OCI-LY3 (cell line): ENCODE results near the gene SLC23A3.

Experiments
- H2AFZ ChIP-seq: fragments of 200-600, 300-600 bp; shearing (Covaris generic); 2 replicates; pipeline ENCODE4 v1.6.0; 2014; ENCODE audit warnings: antibody characterized with exemption, low read depth, low read length
- H3K27ac ChIP-seq: fragments of 200-600, 300-600 bp; sonication (generic); 2 replicates; pipeline ENCODE4 v1.5.1; 2014; ENCODE audit warnings: mild to moderate bottlenecking, low read length, moderate library complexity, mixed read lengths
- H3K27me3 ChIP-seq: fragments of 200-600, 300-600 bp; sonication (generic); 2 replicates; pipeline ENCODE4 v1.6.1; 2014; ENCODE audit warnings: low read depth, low read length, mixed read lengths
- H3K36me3 ChIP-seq: fragments of 200-600, 300-600 bp; sonication (generic); replicated peaks from 2 replicates; pipeline ENCODE3; 2014; ENCODE audit warnings: low read depth, low read length, mixed read lengths
- H3K4me1 ChIP-seq: fragments of 300-600, 200-600 bp; sonication (generic); 2 replicates; pipeline ENCODE4 v1.6.1; 2014; ENCODE audit warnings: low read length, mixed read lengths
- H3K4me2 ChIP-seq: fragments of 200-600, 300-600 bp; sonication (generic); 2 replicates; pipeline ENCODE4 v1.6.1; 2014; ENCODE audit warnings: low read length, mixed read lengths
- H3K4me3 ChIP-seq: fragments of 300-600, 200-600 bp; sonication (generic); 2 replicates; pipeline ENCODE4 v1.5.1; 2014; ENCODE audit warnings: antibody characterized with exemption, mild to moderate bottlenecking, low read length, moderate library complexity
- H3K79me2 ChIP-seq: fragments of 300-600, 200-600 bp; shearing (Covaris generic); 2 replicates; pipeline ENCODE4 v1.6.1; 2014; ENCODE audit warnings: mild to moderate bottlenecking, low read length, mixed read lengths
- H3K9ac ChIP-seq: fragments of 300-600, 200-600 bp; shearing (Covaris generic); 2 replicates; pipeline ENCODE4 v1.6.0; 2014; ENCODE audit warnings: mild to moderate bottlenecking, low read length, moderate library complexity
- H3K9me3 ChIP-seq: fragments of 200-600, 300-600 bp; shearing (Covaris generic); 2 replicates; pipeline ENCODE4 v1.6.1; 2014; ENCODE audit warnings: low read length, mixed read lengths; ENCODE audit not compliant: insufficient read depth
- H4K20me1 ChIP-seq: fragments of 200-600, 300-600 bp; sonication (generic); 2 replicates; pipeline ENCODE4 v1.6.1; 2016; ENCODE audit warnings: low read length, mixed read lengths; ENCODE audit not compliant: insufficient read depth
- EZH2phosphoT487 ChIP-seq: fragments of 200-600 bp; shearing (Covaris generic); IDR thresholded peaks from 2 replicates; pipeline ENCODE4 v1.6.1; 2018; ENCODE audit warnings: antibody characterized with exemption, mixed run types, low read depth
- TF ChIP-seq, protein P1 (sequence below): fragments of 200-600, 300-600 bp; sonication (generic); IDR thresholded peaks from 2 replicates; pipeline ENCODE4 v1.5.1; 2014; ENCODE audit warnings: antibody characterized with exemption, low read length, low read depth

The SLC23A3 gene

DNA sequence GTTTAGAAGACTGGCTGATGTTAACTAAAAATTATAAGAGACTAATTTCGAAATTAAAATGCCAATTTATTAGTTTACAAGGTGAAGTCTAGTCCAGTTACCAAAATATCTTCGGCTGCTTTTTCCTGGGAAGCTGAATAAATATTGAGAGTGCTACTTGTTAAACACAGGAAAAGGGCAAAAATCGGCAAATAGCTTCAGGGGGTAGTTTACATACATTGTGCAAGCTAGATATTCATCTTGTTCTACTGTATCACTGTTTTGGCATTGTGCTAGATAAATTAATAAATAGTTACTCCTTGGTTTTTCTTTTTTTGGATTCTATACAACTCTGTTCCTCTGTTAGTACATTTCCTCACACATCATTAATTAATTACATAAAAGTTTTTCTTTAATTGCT, 38.5 kb downstream of the SLC23A3 start:
- H3K9me3 ChIP-seq, result no peaks in the 10 kb centered on the region
- no peaks in the 10 kb centered on the region for H3K4me1 ChIP-seq
- H3K27ac ChIP-seq, result no peak overlapping the region
- no peak overlapping the region for H3K4me3 ChIP-seq
- TF ChIP-seq EZH2phosphoT487, result no peak
- TF ChIP-seq, protein P1, sequence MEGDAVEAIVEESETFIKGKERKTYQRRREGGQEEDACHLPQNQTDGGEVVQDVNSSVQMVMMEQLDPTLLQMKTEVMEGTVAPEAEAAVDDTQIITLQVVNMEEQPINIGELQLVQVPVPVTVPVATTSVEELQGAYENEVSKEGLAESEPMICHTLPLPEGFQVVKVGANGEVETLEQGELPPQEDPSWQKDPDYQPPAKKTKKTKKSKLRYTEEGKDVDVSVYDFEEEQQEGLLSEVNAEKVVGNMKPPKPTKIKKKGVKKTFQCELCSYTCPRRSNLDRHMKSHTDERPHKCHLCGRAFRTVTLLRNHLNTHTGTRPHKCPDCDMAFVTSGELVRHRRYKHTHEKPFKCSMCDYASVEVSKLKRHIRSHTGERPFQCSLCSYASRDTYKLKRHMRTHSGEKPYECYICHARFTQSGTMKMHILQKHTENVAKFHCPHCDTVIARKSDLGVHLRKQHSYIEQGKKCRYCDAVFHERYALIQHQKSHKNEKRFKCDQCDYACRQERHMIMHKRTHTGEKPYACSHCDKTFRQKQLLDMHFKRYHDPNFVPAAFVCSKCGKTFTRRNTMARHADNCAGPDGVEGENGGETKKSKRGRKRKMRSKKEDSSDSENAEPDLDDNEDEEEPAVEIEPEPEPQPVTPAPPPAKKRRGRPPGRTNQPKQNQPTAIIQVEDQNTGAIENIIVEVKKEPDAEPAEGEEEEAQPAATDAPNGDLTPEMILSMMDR, result no peak
- H3K79me2 ChIP-seq, result no peaks in the 10 kb centered on the region
- H3K27me3 ChIP-seq, result no peaks in the 10 kb centered on the region
- H3K9ac ChIP-seq, result no peak overlapping the region
- no peak overlapping the region for H3K4me2 ChIP-seq
- no peaks in the 10 kb centered on the region for H3K36me3 ChIP-seq
- no peak overlapping the region for H2AFZ ChIP-seq
- H4K20me1 ChIP-seq, result no peaks in the 10 kb centered on the region

DNA sequence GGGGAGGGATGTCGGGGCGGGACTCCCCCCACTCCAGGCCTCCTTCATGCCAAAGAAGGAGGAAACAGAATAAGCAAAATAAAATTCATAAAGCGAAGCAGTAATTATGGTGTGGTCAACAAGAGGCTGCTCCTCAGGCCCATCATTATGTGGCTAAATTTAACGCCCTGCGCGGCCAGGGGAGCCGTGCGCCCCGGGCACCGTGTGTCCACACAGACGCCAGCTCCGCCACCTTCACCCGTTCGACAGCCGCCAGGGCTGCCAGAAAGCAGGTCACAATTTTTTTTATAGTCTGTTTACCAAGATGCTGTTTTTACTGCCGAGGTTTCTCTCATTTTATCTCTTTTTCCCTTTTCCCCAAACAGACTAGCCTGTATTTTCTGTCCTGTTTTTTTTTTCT, 40.2 kb downstream of the SLC23A3 start:
- H3K9ac ChIP-seq, result no peak overlapping the region
- no peaks in the 10 kb centered on the region for H3K4me1 ChIP-seq
- no peak overlapping the region for H2AFZ ChIP-seq
- H4K20me1 ChIP-seq, result no peaks in the 10 kb centered on the region
- TF ChIP-seq EZH2phosphoT487, result no peak
- TF ChIP-seq, protein P1, result no peak
- H3K27ac ChIP-seq, result no peak overlapping the region
- no peak overlapping the region for H3K4me2 ChIP-seq
- H3K9me3 ChIP-seq, result no peaks in the 10 kb centered on the region
- no peak overlapping the region for H3K4me3 ChIP-seq
- no peaks in the 10 kb centered on the region for H3K36me3 ChIP-seq
- H3K27me3 ChIP-seq, result no peaks in the 10 kb centered on the region
- H3K79me2 ChIP-seq, result no peaks in the 10 kb centered on the region

DNA sequence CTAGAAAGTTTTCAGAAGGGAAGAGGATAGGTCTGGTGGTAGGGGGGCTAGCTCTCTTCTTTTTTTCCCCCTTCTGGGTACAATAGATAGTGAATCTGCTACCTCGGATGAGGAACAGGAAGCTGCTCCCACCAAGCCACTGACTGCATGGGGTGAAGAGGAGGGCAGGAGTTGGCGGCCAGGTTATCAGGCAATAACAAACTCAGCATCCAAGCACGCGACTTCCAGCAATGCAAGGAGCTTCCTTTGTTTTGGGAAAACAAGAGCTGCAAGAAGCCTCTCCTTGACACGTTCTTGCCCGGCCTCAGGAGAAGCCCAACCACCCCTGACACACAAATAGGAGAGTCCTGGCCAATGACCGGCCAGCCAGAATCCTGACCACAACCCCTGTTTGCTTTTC, 41.4 kb downstream of the SLC23A3 start:
- Histone ChIP-seq H3K4me3 (no peak overlapping the region), H3K4me1 (no peaks in the 10 kb centered on the region), H3K4me2 (no peak overlapping the region), H3K79me2 (no peaks in the 10 kb centered on the region), H2AFZ (no peak overlapping the region), H3K9ac (no peak overlapping the region), H3K27me3 (no peaks in the 10 kb centered on the region), H3K9me3 (no peaks in the 10 kb centered on the region), H4K20me1 (no peaks in the 10 kb centered on the region), H3K27ac (no peak overlapping the region), H3K36me3 (no peaks in the 10 kb centered on the region)
- TF ChIP-seq EZH2phosphoT487, result no peak
- TF ChIP-seq, protein P1, result no peak

DNA sequence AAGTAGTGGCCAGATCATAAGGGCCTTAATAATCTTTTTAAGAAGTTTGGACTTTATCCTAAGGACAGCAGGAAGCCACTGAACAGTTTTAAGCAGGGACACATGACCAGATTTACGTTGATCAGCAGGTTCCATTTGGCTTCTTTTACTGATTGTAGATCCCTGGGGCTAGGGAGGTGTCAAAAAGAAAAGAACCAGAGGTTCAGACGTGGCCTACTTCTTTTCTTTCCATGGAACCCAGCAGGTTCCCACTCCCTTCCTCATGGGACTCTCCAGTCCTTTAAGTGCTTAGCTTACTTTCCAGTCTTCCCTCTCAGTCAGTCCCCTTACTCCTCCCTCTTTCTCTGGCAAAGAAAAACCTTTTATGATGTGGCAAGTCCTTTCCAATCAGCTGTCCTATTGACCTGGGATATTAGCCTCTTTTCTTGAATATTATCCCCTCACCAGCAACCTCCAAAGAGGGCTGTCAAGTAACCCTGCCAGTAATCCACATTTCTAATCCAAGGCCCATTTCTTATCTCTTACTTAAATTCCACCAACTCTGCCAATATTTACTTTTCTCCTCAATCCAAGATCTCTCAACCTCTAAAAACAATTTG, 42.7 kb downstream of the SLC23A3 start:
- Histone ChIP-seq H3K79me2 (no peaks in the 10 kb centered on the region), H2AFZ (no peak overlapping the region), H3K27ac (no peak overlapping the region), H3K27me3 (no peaks in the 10 kb centered on the region), H4K20me1 (no peaks in the 10 kb centered on the region), H3K9ac (no peak overlapping the region), H3K36me3 (no peaks in the 10 kb centered on the region), H3K9me3 (no peaks in the 10 kb centered on the region), H3K4me2 (no peak overlapping the region), H3K4me1 (peaks cover 10% of the 10 kb centered on the region), H3K4me3 (no peak overlapping the region)
- TF ChIP-seq EZH2phosphoT487, result no peak
- TF ChIP-seq, protein P1, result no peak
